HG02763 (cell line): ENCODE data around the gene CAPN7.
"Not testable (repeated sequence)": the region's sequence is repeated elsewhere in the genome, so short reads cannot be mapped to it uniquely, and the experiment has no call there.

Experiments
- ATAC-seq: cut with Tn5 transposase; IDR thresholded peaks from one replicate; pipeline ENCODE4 v1.9.1; 2021; ENCODE audit warnings: mild to moderate bottlenecking, moderate library complexity; ENCODE audit not compliant: unreplicated experiment

CAPN7 gene

DNA sequence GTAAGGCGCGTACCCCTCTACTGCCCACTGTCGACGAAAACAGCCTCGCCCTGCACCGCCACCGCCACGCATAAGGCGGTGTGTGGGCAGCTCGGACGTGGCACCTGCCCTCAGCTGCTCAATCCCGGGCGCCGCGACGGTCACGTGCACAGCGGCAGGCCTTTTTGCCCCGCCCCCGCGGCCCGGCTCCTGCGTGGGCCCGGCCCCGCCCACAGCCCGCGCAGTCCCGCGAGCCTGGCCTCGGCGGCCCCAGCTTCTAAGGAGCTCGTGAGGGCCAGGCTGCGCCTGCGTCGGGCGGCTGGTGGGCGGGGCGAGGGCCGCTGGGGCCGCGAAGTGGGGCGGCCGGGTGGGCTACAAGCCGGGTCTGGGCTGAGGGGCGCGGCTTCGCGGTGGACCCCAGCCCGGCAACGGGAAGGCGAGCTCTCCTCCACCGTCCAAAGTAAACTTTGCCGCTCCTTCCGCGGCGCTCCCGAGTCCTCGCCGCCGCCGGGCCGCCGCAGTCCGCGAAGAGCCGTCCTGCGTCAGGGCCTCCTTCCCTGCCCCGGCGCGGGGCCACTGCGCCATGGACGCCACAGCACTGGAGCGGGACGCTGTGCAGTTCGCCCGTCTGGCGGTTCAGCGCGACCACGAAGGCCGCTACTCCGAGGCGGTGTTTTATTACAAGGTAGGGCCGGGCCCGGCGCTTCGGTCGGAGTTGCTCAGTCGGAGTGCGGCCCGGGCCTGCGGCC is at the start of gene CAPN7:
TSS of gene CAPN7 (plus strand) at position 313 of the 728 bp plus-strand sequence. CDS start at position 563, 250 bp downstream.
- ATAC-seq: peak; percentile 87

DNA sequence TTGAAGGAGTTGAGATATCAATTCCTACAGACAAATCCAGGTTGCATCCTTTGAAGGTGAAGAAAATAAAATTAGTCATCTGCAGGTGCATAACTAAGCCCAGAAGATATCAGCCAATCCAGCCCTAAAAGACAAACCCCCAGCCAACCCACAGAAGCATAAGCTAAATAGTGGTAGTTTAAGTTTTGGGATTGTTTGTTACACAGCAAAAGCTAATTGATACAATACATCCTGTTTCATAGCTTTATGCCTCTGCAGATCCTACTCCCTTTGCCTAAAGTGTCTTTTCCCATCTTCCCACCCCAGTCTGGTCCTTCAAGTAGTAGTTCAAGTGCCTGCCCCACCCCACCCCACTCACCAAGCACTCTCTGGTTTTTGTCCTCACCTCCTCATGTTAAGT is 48.6 kb upstream of the CAPN7 start:
- no peak for ATAC-seq

DNA sequence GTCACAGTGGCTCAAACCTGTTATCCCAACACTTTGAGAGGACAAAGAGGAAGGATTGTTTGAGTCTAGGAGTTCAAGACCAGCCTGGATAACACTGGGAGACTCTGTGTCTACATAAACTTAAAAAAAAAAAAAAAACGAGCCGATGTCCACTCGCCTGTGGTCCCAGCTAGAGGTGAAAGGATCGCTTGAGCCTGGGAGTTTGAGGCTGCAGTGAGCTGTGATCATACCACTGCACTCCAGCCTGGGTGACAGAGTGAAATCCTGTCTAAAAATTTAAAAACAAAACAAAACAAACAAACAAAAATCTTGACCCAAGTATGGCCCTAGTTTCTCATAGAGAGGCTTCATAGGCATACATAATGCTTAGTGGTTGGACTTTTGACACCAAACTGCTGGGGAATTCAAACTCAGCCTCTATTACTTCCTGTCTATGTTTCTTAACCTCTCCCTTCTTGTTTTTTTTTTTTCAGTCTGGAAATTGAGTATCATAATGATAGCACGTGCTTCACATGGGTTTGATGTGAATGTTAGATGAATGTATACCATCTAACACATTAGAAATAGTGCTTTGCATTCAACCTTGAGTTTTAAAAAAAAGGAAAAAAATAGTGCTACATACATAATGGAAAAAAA is 46.4 kb upstream of the CAPN7 start:
- ATAC-seq: no peak

DNA sequence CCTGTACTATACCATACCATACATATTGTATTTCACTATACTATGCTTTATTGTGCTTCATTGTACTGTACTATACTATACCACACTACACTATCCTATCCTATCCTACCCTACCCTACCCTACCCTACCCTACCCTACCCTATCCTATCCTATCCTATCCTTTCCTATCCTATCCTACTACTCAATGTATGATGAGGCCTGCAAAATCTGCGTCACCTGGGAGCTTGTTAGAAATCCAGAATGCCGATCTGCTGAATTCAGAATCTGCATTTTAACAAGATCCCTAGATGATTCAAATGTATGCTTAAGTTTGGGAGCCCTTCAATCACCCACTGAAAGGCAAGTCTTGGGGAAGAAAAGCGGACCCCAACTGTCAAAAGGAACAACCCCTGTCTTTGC is 45.4 kb upstream of the CAPN7 start:
- ATAC-seq: no peak

DNA sequence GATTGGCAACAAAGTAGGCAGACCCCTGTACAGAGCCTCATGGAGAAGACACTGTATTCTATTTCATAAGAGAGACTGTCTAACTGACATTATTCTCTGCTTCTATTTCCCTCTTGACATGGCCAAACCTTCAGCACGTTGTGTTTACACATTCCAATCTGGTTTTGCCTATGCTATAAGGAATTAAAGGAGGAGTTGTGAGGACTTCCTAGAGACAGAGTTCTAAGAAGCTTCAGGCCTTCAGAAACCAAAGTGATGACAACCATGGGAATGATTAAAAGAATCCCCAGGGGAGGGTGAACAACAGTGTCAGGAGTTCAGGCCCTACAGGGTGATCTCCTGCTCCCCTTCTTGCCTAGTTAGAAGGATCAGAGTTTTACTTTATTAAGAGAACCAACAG is 44.9 kb upstream of the CAPN7 start:
- no peak for ATAC-seq

DNA sequence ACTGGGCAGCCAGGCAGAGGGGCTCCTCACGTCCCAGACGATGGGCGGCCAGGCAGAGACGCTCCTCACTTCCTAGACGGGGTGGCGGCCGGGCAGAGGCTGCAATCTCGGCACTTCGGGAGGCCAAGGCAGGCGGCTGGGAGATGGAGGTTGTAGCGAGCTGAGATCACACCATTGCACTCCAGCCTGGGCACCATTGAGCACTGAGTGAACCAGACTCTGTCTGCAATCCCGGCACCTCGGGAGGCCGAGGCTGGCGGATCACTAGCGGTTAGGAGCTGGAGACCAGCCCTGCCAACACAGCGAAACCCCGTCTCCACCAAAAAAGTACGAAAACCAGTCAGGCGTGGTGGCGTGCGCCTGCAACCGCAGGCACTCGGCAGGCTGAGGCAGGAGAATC is 42.4 kb upstream of the CAPN7 start:
- not testable (repeated sequence) for ATAC-seq

DNA sequence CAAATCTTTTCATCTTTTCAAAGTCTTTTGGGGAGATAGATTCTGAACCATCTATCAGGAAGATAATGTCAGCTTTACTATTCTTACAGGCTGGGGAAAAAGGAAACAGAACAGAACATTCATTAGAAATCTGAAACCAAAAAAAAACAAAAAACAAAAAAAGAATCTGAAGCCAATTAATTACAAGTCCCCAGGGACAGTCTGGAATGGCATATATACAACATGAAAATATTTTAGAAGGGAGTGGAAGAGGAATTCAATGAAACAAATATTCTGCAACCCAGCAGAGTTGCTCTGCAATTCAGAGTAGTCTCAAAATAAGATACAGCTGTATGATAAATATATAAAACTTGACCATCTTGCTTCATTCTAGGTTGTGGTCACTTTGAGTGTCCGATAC is 41.7 kb upstream of the CAPN7 start:
- no peak for ATAC-seq

DNA sequence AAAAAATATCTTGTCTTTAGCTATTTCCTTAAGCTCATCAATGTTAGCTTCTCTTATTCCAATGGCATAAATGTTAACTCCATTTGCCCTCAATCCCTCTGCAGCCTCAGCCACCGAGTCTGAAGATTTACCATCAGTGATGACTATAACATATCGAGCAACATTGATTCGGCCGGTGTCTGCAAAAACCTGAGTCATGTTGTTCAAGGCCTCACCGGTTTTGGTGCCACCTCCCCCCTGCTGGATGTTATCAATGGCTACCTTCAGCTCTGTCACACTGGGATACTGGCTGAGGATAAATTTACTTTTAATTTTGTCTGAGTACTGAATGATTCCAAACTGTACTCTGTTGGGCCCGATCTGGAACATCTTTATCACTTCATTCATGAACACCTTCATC is 41.0 kb upstream of the CAPN7 start:
- ATAC-seq: no peak

DNA sequence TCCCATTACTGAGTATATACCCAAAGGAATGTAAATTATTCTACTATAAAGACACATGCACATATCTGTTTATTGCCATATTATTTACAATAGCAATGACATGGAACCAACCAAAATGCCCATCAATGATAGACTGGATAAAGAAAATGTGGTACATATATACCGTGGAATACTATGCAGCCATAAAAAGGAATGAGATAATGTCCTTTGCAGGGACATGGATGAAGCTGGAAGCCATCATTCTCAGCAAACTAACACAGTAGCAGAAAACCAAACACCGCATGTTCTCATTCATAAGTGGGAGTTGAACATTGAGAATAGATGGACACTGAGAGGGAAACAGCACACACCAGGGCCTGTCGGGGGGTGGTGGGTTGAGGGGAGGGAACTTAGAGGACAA is 39.7 kb upstream of the CAPN7 start:
- ATAC-seq: not testable (repeated sequence)

DNA sequence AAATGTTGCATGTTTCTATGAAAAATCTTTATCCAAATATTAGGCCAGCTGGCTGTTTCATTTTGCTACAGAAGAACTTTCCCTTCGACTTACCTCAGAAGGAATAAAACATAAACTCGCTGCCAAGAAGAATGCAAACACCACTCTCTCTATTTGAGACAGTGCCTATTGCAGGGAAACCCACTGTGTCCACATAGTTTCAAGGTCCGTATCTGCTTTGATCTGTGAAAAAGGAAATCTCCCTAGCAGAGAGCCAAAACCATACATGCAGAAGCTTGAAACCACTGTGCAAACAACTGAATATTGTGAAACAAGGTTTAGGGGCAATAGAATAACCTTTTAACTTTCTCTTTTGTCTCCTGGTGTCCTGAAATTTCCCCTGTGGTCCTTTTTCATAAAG is 35.0 kb upstream of the CAPN7 start:
- peak; percentile 47 for ATAC-seq

DNA sequence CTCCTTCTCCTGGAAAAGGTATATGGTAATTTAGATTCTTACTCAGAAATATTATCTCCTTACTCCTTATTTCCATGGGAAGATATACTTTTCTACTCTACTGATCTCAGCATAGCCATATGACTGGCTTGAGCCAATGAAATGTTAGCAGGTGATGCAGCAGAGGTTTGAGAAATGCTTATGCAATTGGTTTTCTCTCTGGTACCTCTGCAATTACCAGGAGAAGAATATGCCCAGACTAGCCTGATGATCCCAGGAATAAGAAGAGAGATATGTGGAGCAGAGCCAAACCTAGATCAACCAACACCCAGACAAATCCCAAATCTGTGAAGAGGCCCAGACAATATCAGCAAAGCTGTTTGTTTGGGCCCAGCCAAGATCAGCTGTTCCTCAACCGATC is 33.2 kb upstream of the CAPN7 start:
- no peak for ATAC-seq

DNA sequence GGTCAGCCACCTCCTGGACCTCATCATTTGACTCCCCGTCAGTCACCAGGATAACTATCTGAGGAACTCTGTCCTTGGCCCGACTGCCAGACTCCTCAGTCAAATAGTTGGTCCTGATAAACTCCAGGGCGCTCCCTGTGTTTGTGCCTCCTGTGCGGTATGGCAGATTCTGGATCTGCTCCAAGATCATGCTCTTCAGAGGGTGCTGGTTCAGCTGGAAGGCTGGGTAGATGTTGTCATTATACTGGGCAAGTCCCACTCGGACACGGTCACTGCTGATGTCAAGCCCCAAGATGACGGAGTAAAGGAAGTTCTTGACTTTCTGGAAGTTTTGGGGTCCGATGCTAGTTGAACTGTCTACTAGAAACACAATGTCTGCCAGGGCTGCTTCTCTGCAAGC is 31.1 kb upstream of the CAPN7 start:
- no peak for ATAC-seq

DNA sequence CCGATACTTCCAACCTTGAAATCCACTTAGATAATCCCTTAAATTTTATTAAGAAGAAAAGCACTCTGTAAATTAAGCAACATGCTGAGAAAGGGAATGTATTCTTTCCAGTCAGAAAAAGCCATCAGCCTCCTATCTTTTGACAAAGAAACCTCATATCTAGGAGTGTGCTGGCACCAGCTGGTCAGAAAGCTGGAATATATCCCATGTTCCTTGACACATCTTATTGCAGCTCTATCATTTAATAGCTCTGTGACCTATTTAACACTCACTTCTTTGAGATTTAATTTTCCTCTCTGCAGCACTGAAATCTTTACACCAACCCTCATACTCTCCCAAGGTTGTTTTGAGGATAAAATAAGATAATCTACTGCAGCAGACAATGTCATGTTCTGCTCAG is 30.4 kb upstream of the CAPN7 start:
- no peak for ATAC-seq

DNA sequence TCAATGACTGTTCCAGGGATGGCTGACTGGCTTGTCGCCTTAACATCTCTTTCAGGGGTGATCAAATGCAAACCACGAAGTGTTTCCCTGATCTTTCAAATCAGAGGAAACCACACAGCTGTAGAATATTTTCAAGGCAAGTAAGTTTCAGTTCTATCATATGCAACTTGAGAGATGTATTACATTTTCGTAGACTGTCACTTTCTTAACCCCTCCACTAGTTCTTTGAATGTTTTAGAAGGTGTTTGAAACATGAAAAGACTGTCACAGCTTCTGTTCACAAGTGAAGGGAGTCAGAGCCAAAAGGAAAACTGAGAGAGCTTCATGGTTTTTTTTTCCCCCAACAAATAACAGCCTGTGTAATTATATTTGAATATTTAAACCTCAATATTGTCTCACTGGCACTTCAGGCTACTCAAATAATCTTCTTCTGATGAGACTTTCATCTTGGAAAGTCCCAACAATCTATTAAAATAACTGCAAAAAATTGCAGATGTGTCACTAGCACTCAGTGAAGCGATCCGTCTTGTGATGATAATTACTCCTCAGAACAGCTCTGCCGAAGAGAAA is 25.9 kb upstream of the CAPN7 start:
- ATAC-seq: no peak

DNA sequence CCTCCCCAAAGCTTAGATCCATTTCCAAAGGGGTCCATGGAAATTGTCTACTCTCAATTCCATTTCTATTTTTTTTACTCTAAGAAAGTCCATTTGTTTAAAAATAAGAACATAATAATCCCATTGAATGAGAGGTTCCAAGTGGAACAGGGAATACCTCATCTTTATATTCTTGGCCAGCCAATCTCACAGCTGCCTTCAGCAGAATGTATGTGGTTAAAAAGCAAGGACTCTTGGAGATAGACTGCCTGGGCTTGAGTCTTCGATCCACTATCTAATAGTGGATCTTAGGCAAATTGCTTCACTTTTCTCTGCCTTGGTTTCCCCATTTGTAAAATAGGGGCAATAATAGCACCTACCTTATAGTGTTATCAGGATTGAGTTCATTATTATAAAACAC is 24.5 kb upstream of the CAPN7 start:
- no peak for ATAC-seq

DNA sequence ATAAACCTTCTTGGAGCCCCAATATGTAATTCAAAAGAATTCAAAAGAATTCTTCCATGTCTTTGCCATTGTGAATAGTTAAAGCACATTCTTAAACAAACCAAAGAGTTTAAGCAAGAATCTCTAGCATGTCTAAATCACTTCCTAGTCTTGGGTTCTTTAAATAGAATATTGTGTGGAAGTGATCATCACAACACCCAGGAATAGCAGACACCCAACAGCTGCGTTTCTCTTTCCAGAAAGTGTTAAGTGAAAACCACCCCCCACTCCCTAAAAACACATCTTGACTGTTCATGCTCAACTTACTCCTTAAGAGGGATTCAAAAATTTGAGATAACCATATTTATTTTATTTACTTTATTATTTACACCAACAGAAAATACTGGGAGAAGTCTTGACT is 24.1 kb upstream of the CAPN7 start:
- ATAC-seq: no peak

DNA sequence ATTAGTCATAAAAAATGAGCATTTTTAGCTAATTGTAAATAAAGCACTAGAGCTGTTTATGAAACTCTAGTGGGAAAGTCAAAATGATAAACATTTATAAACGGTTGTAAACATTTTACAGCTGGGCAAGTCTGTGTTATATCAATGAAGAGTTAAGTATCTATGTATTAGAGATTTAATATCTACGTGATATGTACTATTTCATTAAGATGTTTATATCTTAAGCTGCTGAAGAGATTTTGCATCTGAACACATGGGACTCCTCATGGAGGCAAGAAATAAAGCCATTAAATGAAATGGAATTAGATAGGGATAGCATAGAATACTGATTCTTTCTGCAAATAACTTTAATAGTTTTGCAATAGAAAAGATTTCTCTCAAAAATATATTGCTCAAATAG is 23.0 kb upstream of the CAPN7 start:
- ATAC-seq: no peak

DNA sequence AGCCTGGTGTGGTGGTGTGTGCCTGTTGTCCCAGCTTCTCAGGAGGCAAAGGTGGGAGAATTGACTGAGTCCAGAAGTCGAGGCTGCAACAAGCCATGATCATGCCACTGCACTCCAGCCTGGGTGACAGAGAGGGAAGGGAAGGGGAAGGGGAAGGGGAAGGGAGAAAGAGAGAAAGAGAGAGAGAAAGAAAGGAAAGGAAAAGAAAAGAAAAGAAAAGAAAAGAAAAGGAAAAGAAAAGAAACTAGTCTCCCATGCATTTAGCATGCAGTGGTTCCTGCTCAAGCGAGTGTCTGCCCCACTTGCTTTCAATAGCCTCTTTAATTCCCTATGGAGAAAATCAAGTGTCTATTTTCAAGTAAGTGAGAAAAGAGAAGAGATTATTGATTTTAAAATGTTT is 20.6 kb upstream of the CAPN7 start:
- ATAC-seq: no peak

DNA sequence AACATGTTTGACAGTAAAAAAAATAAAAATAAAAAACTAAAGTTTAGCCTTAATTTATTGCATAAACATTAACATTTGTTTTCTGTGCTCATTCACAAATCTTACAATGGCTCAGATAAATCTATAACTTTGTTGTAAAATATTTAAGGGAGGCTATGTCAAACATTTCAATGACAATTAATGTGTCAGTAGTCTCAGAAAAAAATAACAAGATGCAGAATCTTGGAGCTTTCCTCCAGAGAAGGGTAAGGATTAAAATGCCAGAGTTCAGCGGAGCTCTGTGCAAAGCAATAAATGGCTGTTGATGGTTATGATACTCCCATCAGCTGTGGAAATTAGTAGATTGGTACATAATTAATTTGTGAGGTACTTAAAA is 20.0 kb upstream of the CAPN7 start:
- no peak for ATAC-seq

DNA sequence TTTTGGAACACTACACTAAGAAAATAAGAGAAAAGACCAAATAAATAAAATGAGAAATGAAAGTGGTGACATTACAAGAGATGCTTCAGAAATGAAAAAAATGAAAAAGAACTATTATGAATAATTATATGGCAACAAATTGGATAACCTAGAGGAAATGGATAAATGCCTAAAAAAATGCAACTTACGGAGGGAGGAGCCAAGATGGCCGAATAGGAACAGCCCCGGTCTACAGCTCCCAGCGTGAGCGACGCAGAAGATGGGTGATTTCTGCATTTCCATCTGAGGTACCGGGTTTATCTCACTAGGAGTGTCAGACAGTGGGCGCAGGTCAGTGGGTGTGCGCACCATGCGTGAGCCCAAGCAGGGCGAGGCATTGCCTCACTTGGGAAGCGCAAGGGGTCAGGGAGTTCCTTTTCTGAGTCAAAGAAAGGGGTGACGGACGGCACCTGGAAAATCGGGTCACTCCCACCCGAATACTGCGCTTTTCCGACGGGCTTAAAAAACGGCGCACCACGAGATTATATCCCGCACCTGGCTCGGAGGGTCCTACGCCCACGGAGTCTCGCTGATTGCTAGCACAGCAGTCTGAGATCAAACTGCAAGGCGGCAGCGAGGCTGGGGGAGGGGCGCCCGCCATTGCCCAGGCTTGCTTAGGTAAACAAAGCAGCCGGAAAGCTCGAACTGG is 19.4 kb upstream of the CAPN7 start:
- not testable (repeated sequence) for ATAC-seq

DNA sequence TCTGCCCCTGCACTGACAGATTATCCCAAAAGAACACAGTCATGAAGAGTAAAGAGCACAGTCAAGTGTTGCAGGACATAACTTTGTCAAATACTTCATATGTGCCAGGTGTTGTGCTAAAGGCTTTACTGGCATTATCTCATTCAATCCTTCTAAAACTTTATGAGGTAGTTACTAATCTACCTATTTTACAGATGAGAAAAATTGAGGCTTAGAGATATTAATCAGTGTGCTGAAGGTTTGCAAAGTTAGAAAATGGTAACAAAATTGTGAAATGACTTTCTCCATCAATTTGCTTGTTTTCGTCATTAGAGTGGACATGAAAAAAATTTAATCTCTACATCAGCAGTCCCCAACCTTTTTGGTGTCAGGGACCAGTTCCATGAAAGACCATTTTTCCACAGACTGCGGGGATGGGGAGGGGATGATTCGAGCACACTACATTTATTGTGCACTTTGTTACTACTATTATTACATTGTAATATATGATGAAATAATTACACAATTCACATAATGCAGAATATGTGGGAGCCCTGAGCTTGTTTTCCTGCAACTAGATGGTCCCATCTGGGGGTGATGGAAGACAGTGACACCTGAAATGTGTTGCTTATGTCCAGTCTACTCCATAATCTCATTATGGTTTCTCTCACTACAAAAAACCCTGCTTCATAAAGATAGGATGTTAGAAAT is 8.6 kb upstream of the CAPN7 start:
- ATAC-seq: no peak
